ENCODE results near the gene WFDC1. TPM values are rescaled to one million over a fixed set of nuclear protein-coding genes. Genes with fewer than 3 reads are reported as not detected.

Gene WFDC1
- total and polyA plus RNA-seq, 4 donors, result 1.0 to 5.2 (median 2.9) TPM

GRCh38 chr16:84310642-84311041, 16.0 kb downstream of the WFDC1 start (continued):
- TF ChIP-seq EGR1 (IDR thresholded peaks at IDR 0.05; ENCODE audit: low read depth in 2 of 2), result no peak
- no peak for TF ChIP-seq NR2F2 (IDR thresholded peaks at IDR 0.05)
- TF ChIP-seq TAF1 (conservative IDR thresholded peaks at IDR 0.05), result no peak
- no peak for TF ChIP-seq CTCF (IDR thresholded peaks at IDR 0.05; ENCODE audit: low read depth, low read length, missing input control)

- no peak overlapping the region for H3K9ac ChIP-seq (ENCODE audit: low read depth in 1 of 2, low read length in 2 of 2)
- TF ChIP-seq TAF1 (conservative IDR thresholded peaks at IDR 0.05) (no peak), CTCF (IDR thresholded peaks at IDR 0.05; ENCODE audit: low read depth, low read length, missing input control) (no peak), MAX (IDR thresholded peaks at IDR 0.05) (no peak), FOXA1 (IDR thresholded peaks at IDR 0.05) (no peak), EGR1 (IDR thresholded peaks at IDR 0.05; ENCODE audit: low read depth in 2 of 2) (no peak), ATF3 (IDR thresholded peaks at IDR 0.05) (no peak), HNF4A (conservative IDR thresholded peaks at IDR 0.05) (no peak), FOXA2 (IDR thresholded peaks at IDR 0.05) (no peak), GABPA (IDR thresholded peaks at IDR 0.05 in 1 of 2, conservative IDR thresholded peaks at IDR 0.05 in 1 of 2) (no peak), SP1 (IDR thresholded peaks at IDR 0.05) (no peak), ZBTB33 (IDR thresholded peaks at IDR 0.05) (no peak)
- no peak for DNase-seq (ENCODE audit: low spot score)
- peaks cover 0 to 3% (median 2%) of the 10 kb centered on the region in 4 donors for H3K9me3 ChIP-seq (ENCODE audit: control insufficient read depth in 4 of 4, low read length in 3 of 4)
- no peaks in the 10 kb centered on the region for H3K36me3 ChIP-seq (ENCODE audit: control insufficient read depth in 4 of 4, insufficient read depth in 3 of 4, low read depth in 1 of 4, low read length in 3 of 4)
- no peaks in the 10 kb centered on the region for H3K4me1 ChIP-seq (ENCODE audit: control insufficient read depth in 4 of 4, insufficient read depth in 4 of 4, low read length in 3 of 4)
- no peak overlapping the region for H3K27ac ChIP-seq (ENCODE audit: low read depth in 1 of 2, low read length in 2 of 2)
- H3K27me3 ChIP-seq (ENCODE audit: control insufficient read depth in 4 of 4, insufficient read depth in 4 of 4, low read length in 3 of 4), result no peaks in the 10 kb centered on the region
- H3K4me3 ChIP-seq (ENCODE audit: low read depth in 1 of 3, low read length in 3 of 3), result no peak overlapping the region
- WGBS, result 11% methylated on average over 55 of the region's 55 CpGs
Observed at GRCh38 chr16:84312783-84313382, 18.2 kb downstream of the WFDC1 start.

- Histone ChIP-seq H3K27ac (ENCODE audit: low read depth in 1 of 2, low read length in 2 of 2) (no peak overlapping the region), H3K9me3 (ENCODE audit: control insufficient read depth in 4 of 4, low read length in 3 of 4) (peaks cover 0 to 7% (median 4%) of the 10 kb centered on the region in 4 donors), H3K36me3 (ENCODE audit: control insufficient read depth in 4 of 4, insufficient read depth in 3 of 4, low read depth in 1 of 4, low read length in 3 of 4) (no peaks in the 10 kb centered on the region), H3K4me1 (ENCODE audit: control insufficient read depth in 4 of 4, insufficient read depth in 4 of 4, low read length in 3 of 4) (no peaks in the 10 kb centered on the region), H3K27me3 (ENCODE audit: control insufficient read depth in 4 of 4, insufficient read depth in 4 of 4, low read length in 3 of 4) (no peaks in the 10 kb centered on the region), H3K9ac (ENCODE audit: low read depth in 1 of 2, low read length in 2 of 2) (no peak overlapping the region), H3K4me3 (ENCODE audit: low read depth in 1 of 3, low read length in 3 of 3) (no peak overlapping the region)
- WGBS, result 68% methylated on average over 10 of the region's 10 CpGs
- TF ChIP-seq FOXA1 (IDR thresholded peaks at IDR 0.05), result no peak
- TF ChIP-seq HNF4G (IDR thresholded peaks at IDR 0.05), result no peak
- no peak for TF ChIP-seq TAF1 (conservative IDR thresholded peaks at IDR 0.05)
- no peak for TF ChIP-seq REST (IDR thresholded peaks at IDR 0.05)
- TF ChIP-seq NR2F2 (IDR thresholded peaks at IDR 0.05), result no peak
- no peak for TF ChIP-seq EGR1 (IDR thresholded peaks at IDR 0.05; ENCODE audit: low read depth in 2 of 2)
- DNase-seq (ENCODE audit: low spot score), result no peak
Observed at GRCh38 chr16:84313921-84314320, 19.2 kb downstream of the WFDC1 start.

Measured in liver (tissue), 9 donors.